OCI-M2 (cell line): ENCODE results near the gene SLIRP.
"Not testable (repeated sequence)": the region's sequence is repeated elsewhere in the genome, so short reads cannot be mapped to it uniquely, and the experiment has no call there.

Experiments
- DNase-seq: peaks from one replicate; lab custom pipeline; 2025; ENCODE audit not compliant: unreplicated experiment; lab: John Stamatoyannopoulos, UW

The SLIRP gene

DNA sequence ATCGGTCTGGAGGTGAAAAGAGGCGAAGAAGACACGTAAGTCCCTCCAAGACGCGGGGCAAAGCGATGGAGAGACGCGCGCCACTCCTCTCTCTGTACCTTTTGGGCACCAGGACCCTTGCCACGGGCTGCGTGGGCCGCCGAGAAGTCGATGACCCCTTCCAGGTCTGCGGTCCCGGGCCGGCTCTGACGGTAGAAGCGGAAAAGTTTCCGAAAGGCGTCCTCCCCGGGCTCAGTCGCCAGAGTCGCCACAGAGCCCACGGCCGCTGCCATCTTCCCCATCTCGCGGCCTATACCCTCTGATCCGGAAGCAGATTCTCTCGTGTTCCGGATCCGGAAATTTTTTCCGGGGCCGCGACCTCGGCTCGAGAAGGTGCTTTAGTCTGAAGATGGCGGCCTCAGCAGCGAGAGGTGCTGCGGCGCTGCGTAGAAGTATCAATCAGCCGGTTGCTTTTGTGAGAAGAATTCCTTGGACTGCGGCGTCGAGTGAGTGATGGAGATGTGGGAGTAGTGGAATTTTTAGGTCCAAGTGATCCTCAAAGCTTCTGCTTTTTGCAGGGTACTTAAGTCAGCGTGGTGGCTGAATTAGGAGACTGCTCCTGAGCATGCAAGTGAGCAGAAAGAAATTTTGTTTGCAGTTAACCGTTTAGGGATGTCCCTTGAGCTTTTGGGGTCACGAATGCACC, at the start of gene SLIRP, which contains the start of gene ALKBH1:
TSS of gene SLIRP (plus strand) at position 380 of the 685 bp plus-strand sequence. CDS start at position 389, 9 bp downstream.
TSS of gene ALKBH1 (minus strand) at position 300 of the 685 bp plus-strand sequence. CDS start at position 281, 19 bp downstream.
- peak; percentile 47 for DNase-seq

DNA sequence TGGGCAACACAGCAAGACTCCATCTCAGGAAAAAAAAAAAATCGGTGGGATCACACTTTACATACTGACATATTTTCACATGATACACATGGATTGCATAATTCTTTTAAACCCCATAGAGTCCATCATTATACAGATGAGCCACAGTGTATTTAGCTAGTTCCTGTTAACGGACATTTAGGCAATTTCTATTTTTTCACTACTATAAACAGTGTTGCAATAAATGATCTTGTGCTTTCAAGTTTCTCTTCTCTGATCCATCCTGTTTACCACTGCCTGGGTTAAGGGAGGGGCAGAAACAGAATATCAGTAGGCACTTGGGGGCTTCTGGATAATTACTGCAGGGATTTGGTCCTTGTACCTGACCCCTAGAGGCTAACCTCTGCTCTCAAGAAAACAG, 48.1 kb upstream of the SLIRP start:
- no peak for DNase-seq

DNA sequence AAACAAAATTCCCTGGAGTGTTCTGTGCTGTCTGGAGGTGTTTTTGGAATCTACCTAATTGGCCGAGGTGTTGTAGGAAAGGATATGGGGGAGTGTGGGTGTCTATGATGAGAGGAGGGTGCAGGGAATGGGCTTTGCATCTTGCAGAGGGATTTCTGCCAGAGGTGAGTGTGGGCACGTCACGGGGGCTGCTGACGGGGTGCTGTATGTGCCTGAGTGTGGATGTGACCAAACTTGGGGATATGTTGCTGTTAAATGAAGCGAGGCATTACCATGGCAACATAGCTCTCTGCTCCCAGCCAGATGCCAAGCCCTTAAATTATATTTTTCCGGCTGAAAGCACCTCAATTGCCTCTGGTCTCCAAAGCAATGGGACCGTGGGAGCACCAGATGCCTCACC, 47.1 kb upstream of the SLIRP start:
- no peak for DNase-seq

DNA sequence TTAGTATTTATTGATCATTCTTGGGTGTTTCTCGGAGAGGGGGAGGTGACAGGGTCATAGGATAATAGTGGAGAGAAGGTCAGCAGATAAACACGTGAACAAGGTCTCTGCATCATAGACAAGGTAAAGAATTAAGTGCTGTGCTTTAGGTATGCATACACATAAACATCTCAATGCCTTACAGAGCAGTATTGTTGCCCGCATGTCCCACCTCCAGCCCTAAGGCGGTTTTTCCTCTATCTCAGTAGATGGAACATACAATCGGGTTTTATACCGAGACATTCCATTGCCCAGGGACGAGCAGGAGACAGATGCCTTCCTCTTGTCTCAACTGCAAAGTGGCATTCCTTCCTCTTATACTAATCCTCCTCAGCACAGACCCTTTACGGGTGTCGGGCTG, 46.3 kb upstream of the SLIRP start:
- not testable (repeated sequence) for DNase-seq

DNA sequence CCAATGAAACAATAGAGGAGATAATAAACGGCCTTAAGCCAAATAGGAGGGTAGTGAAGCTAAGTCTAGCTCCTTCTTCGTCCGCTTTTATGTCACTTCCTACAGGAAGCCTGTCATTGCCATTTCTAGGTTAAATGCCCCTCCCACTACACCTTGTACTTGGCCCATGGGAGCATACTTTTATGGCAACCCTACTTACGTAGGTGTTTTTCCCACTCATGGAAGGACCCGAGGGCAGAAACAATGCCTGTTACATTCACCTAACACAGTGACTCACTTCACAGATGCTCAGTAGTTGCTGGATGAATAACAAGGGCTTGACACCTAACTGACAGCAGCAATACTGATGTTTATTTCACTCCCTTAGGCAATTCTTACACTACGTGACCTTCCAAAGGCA, 44.6 kb upstream of the SLIRP start:
- no peak for DNase-seq

DNA sequence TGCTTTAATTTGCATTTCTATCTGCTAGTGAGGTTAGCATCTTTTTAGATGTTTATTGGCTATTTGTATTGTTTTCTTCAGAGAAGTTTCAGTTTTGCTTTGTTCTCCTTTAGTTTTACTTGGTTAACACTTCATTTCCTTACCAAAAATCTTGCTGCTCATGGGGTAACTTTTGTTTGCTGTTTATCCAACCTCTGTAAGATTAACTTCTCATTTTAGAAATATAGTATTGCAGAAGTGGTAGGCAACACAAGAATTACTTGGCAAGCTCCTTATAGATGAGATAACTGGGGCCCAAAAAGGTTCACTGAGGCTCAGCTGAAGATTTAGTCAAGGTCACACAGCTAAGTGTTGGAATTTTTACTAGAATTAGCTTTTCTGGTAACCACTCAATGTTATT, 40.6 kb upstream of the SLIRP start:
- DNase-seq = no peak

DNA sequence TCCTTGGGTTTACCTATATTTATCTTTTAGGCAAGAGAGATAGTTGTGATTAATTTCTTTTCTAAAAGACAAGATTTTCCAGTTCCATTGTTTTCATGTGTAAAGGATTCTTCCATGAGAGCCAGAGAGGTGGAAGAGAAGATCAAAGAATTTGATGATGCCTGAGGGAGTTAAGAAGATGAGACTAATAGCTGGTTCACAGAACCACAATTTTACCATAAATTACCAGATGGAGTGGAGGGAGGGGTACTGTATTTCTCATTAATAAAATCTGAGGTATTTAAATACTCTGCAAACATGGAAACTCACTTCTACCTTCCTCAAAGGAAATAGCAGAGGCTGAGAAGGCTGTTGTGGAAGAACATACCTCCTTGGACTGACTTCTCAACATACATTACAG, 34.7 kb upstream of the SLIRP start:
- DNase-seq = no peak

DNA sequence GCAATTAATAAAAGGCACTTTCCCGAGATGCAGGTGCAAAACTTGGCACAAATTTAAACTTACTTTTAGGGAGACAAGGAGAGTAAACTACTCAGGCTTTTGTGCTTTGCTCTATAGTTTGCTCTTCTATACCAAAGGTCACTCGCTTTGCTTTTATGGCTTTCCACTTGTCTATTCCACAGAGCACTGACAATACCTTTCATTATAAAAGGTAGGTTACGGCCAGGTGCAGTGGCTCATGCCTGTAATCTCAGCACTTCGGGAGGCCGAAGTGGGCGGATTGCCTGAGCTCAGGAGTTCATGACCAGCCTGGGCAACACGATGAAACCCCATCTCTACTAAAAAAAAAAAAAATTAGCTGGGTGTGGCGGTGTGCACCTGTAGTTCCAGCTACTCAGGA, 33.0 kb upstream of the SLIRP start:
- DNase-seq = no peak

DNA sequence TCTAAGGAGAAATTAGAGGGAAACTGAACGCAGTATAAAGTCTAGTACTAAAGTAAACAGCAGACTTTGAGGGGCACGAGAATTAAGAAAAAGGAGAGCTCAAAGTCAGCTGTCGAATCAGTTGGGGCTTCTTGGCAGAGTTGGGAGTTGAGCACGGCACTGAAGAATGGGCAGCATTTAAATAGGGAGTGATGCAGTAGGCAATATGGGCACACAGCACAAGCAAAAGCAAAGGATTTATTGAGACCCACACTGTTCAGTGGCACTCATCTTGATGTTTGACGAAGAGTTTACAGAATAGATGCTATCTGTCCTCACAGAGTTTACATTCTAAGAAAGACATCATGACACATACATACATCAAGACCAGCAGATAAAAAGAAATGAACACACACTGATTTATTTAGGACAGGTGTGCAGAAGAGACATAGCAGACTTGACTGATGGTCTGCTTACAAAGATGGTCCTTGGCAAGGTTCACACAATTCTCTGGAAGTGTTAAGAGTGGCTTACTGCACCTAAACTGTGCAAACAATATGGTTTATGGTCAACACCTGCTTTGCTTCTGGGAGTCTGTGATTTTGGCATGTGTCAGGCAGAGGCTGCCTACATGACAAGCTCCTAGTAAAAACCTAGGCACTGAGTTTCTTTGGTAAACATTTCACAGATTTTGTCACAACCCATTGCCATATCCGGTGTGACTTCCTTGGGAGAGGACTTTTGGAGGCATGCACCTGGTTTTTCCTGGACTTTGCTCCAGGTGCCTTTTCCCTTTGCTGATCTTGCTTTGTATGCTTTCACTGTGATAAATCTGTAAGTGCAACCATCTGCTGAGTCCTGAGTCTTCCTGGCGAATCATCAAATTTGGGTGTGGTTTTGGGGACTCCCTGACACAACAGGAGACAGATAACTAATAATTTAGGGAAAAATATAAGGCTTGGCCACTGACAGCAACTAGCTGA, 26.4 kb upstream of the SLIRP start:
- DNase-seq = no peak

DNA sequence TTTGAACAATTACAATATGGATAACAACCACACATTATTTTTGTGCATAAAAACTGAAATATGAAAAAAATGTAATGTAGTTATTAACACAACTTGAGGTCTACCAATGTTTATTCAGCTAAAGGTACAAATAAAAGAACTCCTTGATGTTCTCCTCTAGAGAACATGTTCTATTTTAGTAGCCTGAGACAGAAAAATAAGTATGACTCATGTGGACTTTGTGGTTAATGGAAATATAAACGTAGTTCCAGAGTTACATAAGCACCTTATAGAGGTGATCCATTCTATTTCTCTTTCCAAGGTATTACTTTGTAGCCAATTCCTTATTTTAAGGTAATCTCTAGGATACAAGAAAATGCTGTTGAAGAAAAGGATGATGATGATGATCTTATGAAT, 25.7 kb upstream of the SLIRP start:
- no peak for DNase-seq

DNA sequence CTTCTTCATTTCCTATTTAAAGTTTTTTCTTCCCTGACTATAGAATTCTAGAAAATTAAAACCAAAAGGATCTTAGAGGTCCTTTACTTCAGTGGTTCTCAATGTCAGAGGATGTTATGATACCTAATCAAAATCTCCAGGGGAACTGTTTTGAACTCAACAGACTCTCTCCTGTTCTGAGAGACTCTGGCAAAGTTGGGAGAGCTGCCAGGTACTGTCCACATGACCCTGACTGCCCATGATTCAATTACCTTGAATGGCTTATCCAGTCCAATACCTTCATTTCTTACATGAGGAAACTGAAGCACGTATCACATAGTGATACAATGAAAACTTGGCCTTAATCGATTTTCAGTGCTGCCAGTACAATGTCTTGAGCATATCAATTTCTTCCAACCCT, 16.6 kb upstream of the SLIRP start:
- no peak for DNase-seq

DNA sequence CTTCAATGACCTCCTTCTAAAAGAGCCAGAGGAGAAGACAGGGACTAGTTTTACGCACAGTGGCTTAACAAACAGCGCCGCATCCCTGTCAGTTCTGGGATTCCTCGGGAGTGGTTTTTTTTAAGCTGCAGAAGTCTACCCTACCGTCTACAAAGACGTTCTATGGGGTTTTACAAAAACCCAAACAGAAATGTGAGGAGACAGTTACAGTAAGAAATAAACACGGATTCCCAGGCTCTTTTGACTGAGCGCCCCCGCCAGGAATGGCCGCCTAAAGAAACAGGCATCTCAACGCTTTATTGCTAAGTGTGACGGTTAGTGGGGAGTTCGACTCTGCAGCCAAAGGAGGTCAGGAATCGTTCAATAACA, 564 bp upstream of the SLIRP start:
- no peak for DNase-seq

DNA sequence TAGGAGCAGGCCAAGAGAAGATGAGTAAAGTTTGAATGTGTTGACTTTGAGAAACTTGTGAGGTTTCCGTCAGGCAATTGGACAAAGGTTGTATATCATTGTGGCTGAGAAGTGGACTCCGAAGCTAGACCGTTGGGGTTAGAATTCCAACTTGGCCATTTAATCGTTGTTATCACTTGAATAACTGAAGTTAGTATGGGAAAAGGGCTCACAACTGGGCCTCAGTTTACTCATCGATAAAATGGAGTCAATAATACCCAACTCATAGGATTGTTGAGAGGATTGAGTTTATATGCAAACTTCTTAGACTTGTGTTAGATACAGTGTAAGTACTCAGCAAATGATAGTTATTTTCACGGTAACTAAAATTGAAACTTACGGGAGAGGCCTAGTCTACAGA, 846 bp downstream of the SLIRP start:
- DNase-seq = no peak

DNA sequence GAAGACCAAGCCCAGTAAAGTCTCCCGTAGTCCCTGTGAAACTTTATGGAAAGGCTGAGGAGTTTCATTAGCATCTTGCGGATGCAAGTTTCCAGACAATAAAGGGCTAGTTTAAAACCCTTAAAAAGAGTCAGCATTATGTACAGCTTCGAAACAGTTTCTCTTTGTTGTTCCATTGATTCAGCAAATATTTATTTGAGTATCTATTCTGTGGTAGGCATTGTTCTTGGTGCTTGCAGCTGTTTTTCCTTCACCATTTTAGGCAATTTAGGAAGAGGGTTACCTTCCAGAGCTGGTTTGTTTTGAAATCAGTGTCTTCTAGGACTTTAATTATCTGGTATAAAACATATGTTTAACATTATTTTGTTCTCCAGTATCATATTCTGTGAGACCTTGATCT, 1.5 kb downstream of the SLIRP start:
- no peak for DNase-seq

DNA sequence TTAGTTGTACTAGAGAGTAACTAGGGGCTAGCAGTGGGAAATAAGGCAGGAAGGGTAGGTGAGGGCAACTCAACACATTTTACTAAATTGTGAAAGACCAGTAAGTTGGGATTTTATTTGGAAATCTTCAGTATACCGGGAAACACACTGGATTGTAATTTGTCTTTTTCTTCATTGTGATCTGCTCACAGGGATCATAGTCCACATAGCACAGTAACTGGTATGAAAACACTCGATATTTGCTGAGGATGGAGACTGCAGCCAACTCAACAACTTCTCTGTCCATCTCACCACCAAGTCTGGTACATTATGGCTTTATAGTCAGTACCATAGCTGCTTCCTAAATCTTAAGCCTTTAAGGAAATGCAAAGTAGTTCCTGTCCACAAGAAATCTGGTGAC, 2.5 kb downstream of the SLIRP start:
- DNase-seq = no peak

DNA sequence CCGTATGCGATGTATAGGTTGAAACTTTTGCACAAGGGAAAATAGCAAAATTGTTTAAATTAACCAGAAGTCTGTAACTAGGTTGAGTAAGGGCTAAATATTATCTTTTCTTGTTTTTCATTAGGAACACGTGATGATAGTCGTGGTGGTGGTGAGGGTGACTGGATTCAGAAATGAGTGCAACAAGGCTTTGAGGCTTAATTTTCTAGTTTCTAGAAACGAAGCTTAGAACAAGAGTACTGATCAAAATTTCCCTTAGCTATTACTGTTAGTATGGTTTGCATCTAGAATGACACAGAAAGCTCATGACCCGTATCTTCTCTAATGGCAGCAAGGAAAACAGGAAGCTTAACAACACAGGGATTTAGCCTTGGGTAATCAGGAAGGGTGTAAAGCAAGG, 7.0 kb downstream of the SLIRP start:
- DNase-seq = no peak

DNA sequence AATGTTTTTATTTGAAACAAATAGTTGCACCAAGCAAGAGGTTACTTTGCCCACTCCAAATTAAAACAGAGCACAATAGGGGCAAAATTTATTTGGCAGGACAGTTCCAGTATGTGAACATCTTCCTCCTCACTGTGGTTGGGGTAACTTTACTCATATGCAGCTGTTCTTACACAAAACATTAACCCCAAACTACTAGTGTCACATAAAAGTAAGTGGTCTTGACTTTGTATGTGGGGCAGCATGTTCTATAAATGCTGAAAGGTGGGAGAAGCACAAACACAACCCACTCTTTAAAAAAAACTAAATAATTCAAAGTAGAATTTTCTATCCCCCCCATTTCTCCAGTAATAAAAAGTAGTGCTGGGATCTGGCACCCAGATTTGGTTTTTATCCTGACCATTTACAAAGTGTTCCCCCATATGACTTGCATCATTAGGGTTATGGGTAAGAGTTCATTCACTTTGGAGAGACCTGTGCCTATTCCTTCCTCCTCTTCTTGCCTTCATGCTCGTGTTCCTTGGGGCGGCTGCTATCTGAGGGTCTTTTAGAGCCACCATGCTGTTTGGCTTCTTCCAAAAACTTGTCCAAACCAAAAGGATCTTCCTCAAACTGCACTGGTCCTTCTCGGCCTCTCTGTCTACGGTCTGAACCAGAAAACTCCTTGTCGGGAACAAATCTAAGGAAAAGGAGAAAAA, 9.9 kb downstream of the SLIRP start:
- DNase-seq = no peak

DNA sequence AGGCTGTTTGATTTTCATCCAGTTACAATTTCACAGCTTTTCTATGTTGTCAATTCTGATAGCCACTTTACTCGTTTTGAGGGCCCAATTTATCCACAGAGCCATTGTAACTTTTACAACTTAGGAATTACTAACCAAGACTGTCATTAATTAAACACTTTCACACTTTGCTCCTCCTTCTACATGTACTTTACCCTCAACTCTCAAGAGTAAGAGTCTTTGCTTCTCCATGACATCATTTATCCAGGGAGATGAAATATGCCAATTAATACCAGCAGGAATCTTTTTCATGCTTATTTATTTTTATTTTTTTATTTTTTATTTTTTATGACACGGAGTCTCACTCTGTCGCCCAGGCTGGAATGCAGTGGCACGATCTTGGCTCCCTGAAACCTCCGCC, 13.5 kb downstream of the SLIRP start:
- no peak for DNase-seq

DNA sequence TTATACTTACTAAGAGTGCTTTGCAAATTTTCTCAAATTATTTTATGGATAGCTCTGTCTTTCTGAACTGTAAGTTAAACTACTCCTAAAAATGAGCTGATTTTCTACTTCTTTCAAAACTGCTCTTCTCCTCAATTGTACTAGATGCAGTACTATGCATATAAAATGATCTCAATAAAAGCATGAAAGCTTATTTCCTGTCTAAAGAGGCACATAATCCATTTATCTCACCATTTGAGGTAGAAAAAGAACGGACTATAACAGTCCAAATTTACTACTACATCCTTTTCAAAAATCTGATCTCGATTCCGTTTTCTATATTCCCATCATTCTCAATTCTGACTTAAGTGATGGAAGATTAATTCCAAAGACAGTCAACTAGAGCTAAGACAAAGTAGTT, 14.4 kb downstream of the SLIRP start:
- DNase-seq = no peak

DNA sequence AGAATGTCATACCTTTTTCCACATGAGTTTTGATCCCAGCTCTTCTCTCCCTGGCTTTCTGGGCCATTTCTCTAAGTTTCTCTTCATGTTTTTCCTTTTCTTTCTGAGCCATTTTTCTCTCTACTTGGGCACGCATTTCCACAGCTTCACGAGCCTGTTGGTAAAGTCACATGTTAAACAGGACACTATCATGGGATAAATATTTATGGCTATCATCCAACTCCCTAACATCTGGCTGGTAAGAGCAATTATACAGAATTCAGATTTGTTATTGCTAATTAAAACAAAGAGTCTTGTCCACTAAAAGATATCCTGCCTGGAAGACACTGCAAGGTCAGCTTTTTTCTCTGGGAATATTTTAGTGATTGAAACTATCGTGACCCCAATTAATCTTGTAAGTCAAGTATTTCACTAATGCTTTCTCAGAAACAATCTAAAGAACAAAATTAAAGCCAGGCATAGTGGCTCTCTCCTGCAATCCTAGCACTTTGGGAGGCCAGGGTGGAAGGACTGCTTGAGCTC, 23.1 kb downstream of the SLIRP start:
- no peak for DNase-seq

DNA sequence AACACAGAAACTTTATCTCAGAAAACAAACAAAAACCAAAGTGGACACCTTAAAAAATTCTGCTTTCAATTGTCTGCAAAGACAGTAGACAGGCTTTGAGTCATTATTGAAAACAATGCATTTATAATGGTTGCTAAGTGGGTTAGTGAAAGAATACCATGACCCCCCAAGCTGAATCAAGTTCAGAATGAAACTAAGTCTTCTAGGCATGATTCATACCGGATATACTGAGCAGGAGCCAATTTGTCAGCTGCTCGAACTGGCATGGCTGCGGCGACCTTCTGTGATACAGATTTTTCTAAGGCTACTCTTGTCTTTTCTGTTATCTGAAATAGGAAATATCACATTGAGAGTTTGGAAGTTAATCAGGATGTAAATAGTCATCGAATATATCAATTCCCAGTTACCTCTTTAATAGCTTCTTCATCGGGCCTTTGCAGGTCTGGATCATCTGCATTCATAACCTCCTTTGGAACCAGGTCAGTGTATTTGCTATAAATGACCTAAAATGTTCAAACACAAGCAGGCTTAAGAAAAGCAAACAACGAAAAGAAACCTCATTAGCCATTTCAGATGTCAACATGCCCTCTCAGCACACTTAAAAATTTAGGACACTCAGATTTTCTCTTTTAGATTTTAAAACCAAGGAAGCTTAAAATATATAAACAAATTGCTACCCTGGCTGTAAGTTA, 30.8 kb downstream of the SLIRP start:
- no peak for DNase-seq
